Measurements from ENCODE around the gene RC3H1. TPM values are rescaled to one million over a fixed set of nuclear protein-coding genes. Genes with fewer than 3 reads are reported as not detected.

The RC3H1 gene
- total and polyA plus RNA-seq, 2 of the 8 experiments (the other 6 are each of a cell fraction or from before 2014, with no cell fraction given): 7.4 to 32.2 TPM

DNA sequence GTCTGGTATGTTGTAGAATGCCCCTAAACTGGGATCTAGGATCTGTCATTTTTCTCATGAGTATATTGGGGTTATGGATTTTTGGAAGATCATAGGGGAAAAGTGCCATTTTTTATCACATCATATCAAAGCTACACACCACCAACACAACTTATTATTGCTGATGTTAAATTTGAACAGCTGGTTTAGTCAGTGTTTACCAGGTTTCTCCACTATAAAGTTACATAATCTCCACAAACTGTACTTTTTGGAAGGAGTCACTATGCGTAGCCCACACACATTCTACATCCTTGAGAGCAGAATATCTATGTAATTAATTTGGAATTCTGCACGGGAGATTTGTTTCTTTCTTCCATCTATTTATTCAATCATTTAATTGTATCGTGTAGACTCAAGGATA lies 35.2 kb downstream of the RC3H1 start (continued):
- TF ChIP-seq, protein P1, sequence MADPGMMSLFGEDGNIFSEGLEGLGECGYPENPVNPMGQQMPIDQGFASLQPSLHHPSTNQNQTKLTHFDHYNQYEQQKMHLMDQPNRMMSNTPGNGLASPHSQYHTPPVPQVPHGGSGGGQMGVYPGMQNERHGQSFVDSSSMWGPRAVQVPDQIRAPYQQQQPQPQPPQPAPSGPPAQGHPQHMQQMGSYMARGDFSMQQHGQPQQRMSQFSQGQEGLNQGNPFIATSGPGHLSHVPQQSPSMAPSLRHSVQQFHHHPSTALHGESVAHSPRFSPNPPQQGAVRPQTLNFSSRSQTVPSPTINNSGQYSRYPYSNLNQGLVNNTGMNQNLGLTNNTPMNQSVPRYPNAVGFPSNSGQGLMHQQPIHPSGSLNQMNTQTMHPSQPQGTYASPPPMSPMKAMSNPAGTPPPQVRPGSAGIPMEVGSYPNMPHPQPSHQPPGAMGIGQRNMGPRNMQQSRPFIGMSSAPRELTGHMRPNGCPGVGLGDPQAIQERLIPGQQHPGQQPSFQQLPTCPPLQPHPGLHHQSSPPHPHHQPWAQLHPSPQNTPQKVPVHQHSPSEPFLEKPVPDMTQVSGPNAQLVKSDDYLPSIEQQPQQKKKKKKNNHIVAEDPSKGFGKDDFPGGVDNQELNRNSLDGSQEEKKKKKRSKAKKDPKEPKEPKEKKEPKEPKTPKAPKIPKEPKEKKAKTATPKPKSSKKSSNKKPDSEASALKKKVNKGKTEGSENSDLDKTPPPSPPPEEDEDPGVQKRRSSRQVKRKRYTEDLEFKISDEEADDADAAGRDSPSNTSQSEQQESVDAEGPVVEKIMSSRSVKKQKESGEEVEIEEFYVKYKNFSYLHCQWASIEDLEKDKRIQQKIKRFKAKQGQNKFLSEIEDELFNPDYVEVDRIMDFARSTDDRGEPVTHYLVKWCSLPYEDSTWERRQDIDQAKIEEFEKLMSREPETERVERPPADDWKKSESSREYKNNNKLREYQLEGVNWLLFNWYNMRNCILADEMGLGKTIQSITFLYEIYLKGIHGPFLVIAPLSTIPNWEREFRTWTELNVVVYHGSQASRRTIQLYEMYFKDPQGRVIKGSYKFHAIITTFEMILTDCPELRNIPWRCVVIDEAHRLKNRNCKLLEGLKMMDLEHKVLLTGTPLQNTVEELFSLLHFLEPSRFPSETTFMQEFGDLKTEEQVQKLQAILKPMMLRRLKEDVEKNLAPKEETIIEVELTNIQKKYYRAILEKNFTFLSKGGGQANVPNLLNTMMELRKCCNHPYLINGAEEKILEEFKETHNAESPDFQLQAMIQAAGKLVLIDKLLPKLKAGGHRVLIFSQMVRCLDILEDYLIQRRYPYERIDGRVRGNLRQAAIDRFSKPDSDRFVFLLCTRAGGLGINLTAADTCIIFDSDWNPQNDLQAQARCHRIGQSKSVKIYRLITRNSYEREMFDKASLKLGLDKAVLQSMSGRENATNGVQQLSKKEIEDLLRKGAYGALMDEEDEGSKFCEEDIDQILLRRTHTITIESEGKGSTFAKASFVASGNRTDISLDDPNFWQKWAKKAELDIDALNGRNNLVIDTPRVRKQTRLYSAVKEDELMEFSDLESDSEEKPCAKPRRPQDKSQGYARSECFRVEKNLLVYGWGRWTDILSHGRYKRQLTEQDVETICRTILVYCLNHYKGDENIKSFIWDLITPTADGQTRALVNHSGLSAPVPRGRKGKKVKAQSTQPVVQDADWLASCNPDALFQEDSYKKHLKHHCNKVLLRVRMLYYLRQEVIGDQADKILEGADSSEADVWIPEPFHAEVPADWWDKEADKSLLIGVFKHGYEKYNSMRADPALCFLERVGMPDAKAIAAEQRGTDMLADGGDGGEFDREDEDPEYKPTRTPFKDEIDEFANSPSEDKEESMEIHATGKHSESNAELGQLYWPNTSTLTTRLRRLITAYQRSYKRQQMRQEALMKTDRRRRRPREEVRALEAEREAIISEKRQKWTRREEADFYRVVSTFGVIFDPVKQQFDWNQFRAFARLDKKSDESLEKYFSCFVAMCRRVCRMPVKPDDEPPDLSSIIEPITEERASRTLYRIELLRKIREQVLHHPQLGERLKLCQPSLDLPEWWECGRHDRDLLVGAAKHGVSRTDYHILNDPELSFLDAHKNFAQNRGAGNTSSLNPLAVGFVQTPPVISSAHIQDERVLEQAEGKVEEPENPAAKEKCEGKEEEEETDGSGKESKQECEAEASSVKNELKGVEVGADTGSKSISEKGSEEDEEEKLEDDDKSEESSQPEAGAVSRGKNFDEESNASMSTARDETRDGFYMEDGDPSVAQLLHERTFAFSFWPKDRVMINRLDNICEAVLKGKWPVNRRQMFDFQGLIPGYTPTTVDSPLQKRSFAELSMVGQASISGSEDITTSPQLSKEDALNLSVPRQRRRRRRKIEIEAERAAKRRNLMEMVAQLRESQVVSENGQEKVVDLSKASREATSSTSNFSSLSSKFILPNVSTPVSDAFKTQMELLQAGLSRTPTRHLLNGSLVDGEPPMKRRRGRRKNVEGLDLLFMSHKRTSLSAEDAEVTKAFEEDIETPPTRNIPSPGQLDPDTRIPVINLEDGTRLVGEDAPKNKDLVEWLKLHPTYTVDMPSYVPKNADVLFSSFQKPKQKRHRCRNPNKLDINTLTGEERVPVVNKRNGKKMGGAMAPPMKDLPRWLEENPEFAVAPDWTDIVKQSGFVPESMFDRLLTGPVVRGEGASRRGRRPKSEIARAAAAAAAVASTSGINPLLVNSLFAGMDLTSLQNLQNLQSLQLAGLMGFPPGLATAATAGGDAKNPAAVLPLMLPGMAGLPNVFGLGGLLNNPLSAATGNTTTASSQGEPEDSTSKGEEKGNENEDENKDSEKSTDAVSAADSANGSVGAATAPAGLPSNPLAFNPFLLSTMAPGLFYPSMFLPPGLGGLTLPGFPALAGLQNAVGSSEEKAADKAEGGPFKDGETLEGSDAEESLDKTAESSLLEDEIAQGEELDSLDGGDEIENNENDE (IDR thresholded peaks at IDR 0.05; ENCODE audit: insufficient replicate concordance, low read length): no peak
- no peak for TF ChIP-seq KDM1A (IDR thresholded peaks at IDR 0.05; ENCODE audit: borderline replicate concordance, low read length)

Measured in H1 (cell line).